Activated T-helper 1 cell treated with Interleukin-2 at 50 U/mL for 16 hours (primary cell): Measurements from ENCODE around the gene DNM1.

Source experiments
- DNase-seq: peaks from one replicate; pipeline ENCODE4 v3.0.0-alpha.2; 2020; ENCODE audit warnings: low read depth

The DNM1 gene

GRCh38 chr9:128252317-128253139 is 49.3 kb downstream of the DNM1 start:
- no peak for DNase-seq

- no peak for DNase-seq
Observed at GRCh38 chr9:128253140-128253990, 50.2 kb downstream of the DNM1 start.

DNA sequence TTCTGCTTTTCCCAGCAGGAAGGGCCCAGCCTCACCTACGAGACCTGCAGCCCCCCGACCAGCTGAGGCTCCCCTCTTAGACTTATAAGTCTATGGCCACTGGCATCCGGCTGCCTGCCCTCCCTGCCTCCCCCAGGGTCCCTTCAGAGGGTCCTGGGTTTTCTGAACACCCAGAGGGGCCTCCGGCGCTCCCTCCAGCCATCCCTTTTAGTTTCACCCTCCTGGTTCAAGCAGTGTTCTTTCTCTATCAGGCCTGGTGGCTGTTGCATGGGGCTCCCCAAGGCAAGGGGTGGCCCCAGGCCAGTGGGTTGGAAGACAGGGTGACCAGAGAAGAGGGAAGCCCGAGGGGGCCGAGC is 50.8 kb downstream of the DNM1 start:
- no peak for DNase-seq

DNA sequence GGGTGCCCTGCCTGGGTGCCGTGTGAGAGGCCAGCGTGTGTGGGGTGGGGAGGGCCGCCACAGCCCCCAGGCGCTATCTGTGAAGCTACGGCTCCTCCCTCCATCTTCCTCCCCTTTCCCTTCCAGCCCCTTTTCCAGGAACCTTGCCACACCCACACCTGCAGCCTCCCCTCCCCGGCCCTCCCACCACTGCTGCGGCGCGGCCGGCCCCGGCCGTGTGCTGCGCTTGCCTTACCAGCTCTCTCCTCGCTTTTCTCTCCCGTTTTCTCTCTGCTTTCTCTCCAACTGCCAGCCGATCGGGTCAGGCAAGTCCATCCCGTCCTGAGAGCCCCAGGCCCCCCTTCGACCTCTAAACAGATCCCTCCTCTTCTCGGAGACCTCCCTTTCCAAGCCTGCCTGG is 51.2 kb downstream of the DNM1 start:
- DNase-seq: no peak

- peak; percentile 30 for DNase-seq
Observed at GRCh38 chr9:128254855-128255759, 51.9 kb downstream of the DNM1 start.

DNA sequence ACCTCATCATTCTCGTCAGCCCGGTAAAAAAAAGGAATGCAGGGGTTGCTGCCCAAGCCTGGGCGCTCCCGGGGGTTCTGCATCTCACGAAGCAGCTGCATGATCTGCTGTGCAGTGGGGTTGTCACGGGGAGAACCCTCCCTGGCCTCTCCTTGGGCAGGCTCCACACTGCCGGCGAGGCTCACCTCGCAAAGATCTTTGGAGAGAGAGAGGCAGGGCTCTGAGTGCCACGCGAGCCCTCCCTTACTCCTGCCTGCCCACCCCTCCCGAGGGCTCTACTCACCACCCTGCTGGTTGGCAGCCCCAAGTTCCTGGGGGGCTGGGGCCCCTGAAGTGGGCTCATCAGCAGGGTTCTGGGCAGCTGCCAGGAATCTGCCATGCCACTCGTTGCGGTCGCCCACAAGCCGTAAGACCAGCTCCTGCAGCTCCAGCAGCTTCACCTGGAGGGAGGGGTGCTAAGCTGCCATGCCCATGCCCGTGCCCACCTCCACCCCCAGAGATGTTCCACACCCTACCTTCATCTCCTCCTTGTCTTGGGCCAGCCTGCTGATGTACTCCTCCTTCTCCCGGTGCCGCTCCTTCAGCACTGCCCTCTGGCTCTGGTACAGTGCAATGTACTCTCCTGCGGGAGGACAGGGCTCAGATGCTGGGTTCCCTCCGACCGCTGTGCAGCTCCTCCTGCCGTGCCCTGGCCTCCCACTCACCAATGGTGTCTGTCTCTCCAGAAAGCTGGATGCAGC is 54.1 kb downstream of the DNM1 start:
- DNase-seq: no peak

DNA sequence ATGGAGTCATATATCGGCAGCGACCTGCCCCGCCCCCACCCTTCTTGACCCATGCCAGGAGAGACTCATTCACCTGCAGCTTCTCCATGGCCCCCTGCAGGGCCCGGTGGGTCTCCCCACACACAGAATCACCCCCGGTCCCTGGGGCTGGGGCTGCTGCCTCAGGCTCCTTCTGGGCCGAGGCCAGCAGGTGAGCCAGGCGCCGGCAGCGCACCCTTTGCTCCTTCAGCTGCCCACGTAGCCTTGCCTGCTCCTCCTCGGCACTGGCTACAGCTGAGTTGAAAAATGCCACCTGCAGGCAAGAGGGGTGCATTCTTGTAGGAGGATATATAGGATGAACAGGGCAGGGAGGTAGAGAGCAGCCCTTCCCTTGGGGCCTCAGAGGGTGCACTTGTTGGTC is 54.7 kb downstream of the DNM1 start:
- DNase-seq: no peak

- no peak for DNase-seq
Observed at GRCh38 chr9:128258326-128258725, 55.1 kb downstream of the DNM1 start.

GRCh38 chr9:128259156-128259555 is 56.0 kb downstream of the DNM1 start:
- DNase-seq: no peak

GRCh38 chr9:128260340-128260739 is 57.2 kb downstream of the DNM1 start:
- no peak for DNase-seq

- no peak for DNase-seq
Observed at GRCh38 chr9:128262687-128263086, 59.5 kb downstream of the DNM1 start.

- no peak for DNase-seq
Observed at GRCh38 chr9:128265348-128265847, 62.2 kb downstream of the DNM1 start.

GRCh38 chr9:128266868-128267590 is 63.9 kb downstream of the DNM1 start:
- DNase-seq: no peak

- DNase-seq: no peak
Observed at GRCh38 chr9:128271112-128271511, 67.9 kb downstream of the DNM1 start.

GRCh38 chr9:128271512-128271911 is 68.3 kb downstream of the DNM1 start:
- no peak for DNase-seq

DNA sequence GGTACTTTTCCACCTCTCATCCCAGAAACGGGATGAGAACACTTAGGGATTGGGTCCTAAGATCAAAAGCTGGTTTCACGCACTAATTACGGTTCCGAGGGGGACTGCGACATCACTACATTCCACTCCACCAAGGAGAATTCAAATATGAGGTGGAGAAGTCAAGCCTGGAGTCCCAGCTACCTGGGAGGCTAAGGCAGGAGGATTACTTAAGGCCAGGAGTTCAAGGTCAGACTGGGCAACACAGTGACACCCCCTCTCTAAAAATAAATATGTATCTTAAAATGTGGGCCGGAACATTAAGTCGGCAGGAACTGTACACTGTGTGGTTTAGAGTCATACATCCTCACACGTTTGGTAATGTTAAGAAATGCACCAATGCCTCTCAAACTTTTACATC is 71.1 kb downstream of the DNM1 start:
- DNase-seq: no peak

- DNase-seq: no peak
Observed at GRCh38 chr9:128275198-128276007, 72.2 kb downstream of the DNM1 start, which contains the start of gene GOLGA2. Gene GOLGA2 (minus strand): TSS chr9:128276007. CDS start chr9:128275976, 31 bp downstream.

GRCh38 chr9:128276008-128276573 is 72.9 kb downstream of the DNM1 start, which contains the start of gene SWI5:
Gene SWI5 (plus strand): TSS chr9:128276276.
- DNase-seq: peak; percentile 99

DNA sequence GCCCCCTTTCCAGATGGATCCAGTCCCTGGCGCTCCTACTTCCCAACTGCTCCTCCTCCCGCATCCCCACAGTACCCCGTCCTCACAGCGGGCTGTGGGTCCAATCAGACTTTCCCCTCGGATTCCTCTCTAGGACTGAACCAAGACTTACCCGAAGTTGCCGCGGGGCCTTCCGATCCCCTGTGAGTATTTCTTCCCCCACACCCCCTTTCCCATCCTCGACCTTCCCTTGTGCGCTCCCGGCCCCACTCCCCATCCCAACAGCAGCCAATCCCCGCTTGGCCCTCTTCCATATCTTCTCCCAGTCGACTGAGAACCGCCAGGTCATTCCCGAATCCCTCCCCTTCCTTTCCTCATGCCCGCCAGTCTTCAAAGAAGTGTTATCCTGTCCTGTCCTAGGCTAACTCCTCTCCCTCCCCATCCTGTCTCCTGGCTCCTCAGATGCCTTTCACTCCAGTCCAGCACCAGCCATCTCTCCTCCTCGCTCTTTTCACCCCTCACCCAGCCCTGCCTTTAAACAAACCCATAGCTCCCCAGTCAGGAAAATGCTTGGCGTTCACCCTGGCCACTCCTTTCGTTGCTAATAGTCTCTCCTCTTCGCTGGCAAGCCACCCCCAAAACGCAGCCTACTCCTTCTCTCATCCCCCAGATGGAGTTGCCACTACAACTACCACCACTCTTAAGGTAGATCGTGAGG is 73.5 kb downstream of the DNM1 start:
- no peak for DNase-seq
